DOHH2 (cell line): ENCODE measurements around the gene ZNF608.

Experiments
- EZH2phosphoT487 ChIP-seq: fragments of 200-600 bp; sonication (generic); IDR thresholded peaks from 2 replicates; pipeline ENCODE4 v1.6.1; 2017; ENCODE audit warnings: borderline replicate concordance, mild to moderate bottlenecking, antibody characterized with exemption, low read length, moderate library complexity, mixed read lengths
- TF ChIP-seq, protein P1 (sequence below): fragments of 200-600 bp; sonication (generic); IDR thresholded peaks from one replicate; pipeline ENCODE4 v1.5.1; 2014; ENCODE audit warnings: antibody characterized with exemption, mild to moderate bottlenecking, low read depth, low read length; ENCODE audit not compliant: poor library complexity, severe bottlenecking

DNA sequence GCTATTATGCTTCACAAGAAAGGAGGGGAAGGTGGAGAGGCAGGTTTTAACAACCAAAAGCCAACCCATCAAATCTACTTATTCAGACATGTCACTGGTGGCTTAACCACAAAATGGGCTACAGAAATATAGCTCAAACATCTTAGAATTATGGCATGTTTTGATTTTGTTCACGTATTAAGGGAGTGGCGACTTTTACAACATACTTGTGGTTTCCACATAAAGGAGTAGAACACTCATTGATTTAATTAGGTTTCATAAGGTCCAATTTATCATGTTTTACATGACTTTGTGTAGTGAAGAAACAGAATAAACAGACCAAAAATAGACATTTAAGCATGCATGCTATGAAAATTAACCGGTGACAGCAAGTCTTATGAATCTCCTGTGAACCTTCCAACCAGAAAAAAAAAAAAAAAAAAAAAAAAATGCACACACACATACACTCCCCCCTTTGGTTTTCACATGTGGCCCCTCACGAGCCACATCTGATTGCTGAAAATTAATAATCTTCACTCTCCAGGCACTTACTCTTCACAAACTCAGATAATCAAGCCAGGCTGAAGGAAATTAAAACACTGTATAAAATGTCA, 5.4 kb downstream of the ZNF608 start:
- TF ChIP-seq, protein P1, sequence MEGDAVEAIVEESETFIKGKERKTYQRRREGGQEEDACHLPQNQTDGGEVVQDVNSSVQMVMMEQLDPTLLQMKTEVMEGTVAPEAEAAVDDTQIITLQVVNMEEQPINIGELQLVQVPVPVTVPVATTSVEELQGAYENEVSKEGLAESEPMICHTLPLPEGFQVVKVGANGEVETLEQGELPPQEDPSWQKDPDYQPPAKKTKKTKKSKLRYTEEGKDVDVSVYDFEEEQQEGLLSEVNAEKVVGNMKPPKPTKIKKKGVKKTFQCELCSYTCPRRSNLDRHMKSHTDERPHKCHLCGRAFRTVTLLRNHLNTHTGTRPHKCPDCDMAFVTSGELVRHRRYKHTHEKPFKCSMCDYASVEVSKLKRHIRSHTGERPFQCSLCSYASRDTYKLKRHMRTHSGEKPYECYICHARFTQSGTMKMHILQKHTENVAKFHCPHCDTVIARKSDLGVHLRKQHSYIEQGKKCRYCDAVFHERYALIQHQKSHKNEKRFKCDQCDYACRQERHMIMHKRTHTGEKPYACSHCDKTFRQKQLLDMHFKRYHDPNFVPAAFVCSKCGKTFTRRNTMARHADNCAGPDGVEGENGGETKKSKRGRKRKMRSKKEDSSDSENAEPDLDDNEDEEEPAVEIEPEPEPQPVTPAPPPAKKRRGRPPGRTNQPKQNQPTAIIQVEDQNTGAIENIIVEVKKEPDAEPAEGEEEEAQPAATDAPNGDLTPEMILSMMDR: no peak
- TF ChIP-seq EZH2phosphoT487: no peak
